Mesenchymal stem cell (in vitro differentiated cells and primary cell): ENCODE results near the gene GSN.

ENCODE experiments used
- DNase-seq: peaks from one replicate; pipeline ENCODE4 v3.0.0-alpha.2; 2013
- H2AFZ ChIP-seq: one replicate; pipeline ENCODE4 v1.6.1; 2013; ENCODE audit warnings: low read depth, mild to moderate bottlenecking, control low read depth, inconsistent platforms, low read length, moderate library complexity
- H2AK5ac ChIP-seq: 2 replicates; pipeline ENCODE4 v1.6.1; 2013; ENCODE audit warnings: low read length, moderate library complexity, mild to moderate bottlenecking, inconsistent platforms; ENCODE audit not compliant: severe bottlenecking
- H2BK120ac ChIP-seq: one replicate; pipeline ENCODE4 v1.6.1; 2013; ENCODE audit warnings: low read depth, mild to moderate bottlenecking, inconsistent platforms, low read length, moderate library complexity
- H2BK12ac ChIP-seq, 2 experiments: one replicate each; pipeline ENCODE4 v1.6.1; 2013; ENCODE audit warnings: inconsistent platforms in 2 of 2, low read length in 2 of 2, mild to moderate bottlenecking in 2 of 2, moderate library complexity in 2 of 2, control low read depth in 1 of 2
- H2BK15ac ChIP-seq: one replicate; pipeline ENCODE4 v1.6.1; 2013; ENCODE audit warnings: mild to moderate bottlenecking, low read depth, inconsistent platforms; ENCODE audit not compliant: poor library complexity, severe bottlenecking
- H2BK5ac ChIP-seq: 2 replicates; pipeline ENCODE4 v1.6.1; 2013; ENCODE audit warnings: low read depth, mild to moderate bottlenecking, low read length, control low read depth, inconsistent platforms; ENCODE audit not compliant: poor library complexity, severe bottlenecking
- H3K14ac ChIP-seq, 2 experiments: one replicate each; pipeline ENCODE4 v1.6.1; 2013; ENCODE audit warnings: inconsistent platforms in 2 of 2, low read length in 2 of 2, control low read depth in 1 of 2, mild to moderate bottlenecking in 1 of 2, moderate library complexity in 1 of 2
- H3K18ac ChIP-seq, 2 experiments: one replicate each; pipeline ENCODE4 v1.6.1; 2013; ENCODE audit warnings: inconsistent platforms in 2 of 2, low read length in 2 of 2, control low read depth in 1 of 2, low read depth in 1 of 2, mild to moderate bottlenecking in 1 of 2
- H3K23ac ChIP-seq, 2 experiments: one replicate each; pipeline ENCODE4 v1.6.1; 2013; ENCODE audit warnings: inconsistent platforms in 2 of 2, low read length in 2 of 2, mild to moderate bottlenecking in 2 of 2, moderate library complexity in 2 of 2, control low read depth in 1 of 2
- H3K27ac ChIP-seq: 2 replicates; pipeline ENCODE4 v1.5.1; 2013; ENCODE audit warnings: mild to moderate bottlenecking, moderate library complexity, low read length, control low read depth, inconsistent platforms; ENCODE audit not compliant: poor library complexity, severe bottlenecking
- H3K27me3 ChIP-seq, 2 experiments: 2 replicates each; pipeline versions ENCODE4 v1.6.1 to v1.7.0; 2013; ENCODE audit warnings: low read length in 2 of 2, mild to moderate bottlenecking in 2 of 2, moderate library complexity in 2 of 2, control low read depth in 1 of 2, inconsistent platforms in 1 of 2; ENCODE audit not compliant: control insufficient read depth in 1 of 2, insufficient read depth in 1 of 2
- H3K36me3 ChIP-seq, 2 experiments: 2 replicates each; pipeline versions ENCODE4 v1.6.1 to v1.7.0; 2013; ENCODE audit warnings: low read length in 2 of 2, control low read depth in 1 of 2, inconsistent platforms in 1 of 2, low read depth in 1 of 2, mild to moderate bottlenecking in 1 of 2; ENCODE audit not compliant: insufficient read depth in 2 of 2, control insufficient read depth in 1 of 2
- H3K4ac ChIP-seq, 2 experiments: one replicate each; pipeline ENCODE4 v1.6.1; 2013; ENCODE audit warnings: inconsistent platforms in 2 of 2, low read length in 2 of 2, mild to moderate bottlenecking in 2 of 2, moderate library complexity in 2 of 2, control low read depth in 1 of 2, low read depth in 1 of 2
- H3K4me1 ChIP-seq: 2 replicates; pipeline ENCODE4 v1.6.1; 2013; ENCODE audit warnings: low read depth, low read length, control low read depth; ENCODE audit not compliant: control insufficient read depth, insufficient read depth
- H3K4me2 ChIP-seq: 2 replicates; pipeline ENCODE4 v1.6.1; 2013; ENCODE audit warnings: low read length, mild to moderate bottlenecking, inconsistent platforms; ENCODE audit not compliant: poor library complexity, severe bottlenecking
- H3K4me3 ChIP-seq, 2 experiments: 2 replicates each; pipeline versions ENCODE4 v1.5.1 to v1.7.0; 2013; ENCODE audit warnings: low read length in 2 of 2, mild to moderate bottlenecking in 2 of 2, control low read depth in 1 of 2, low read depth in 1 of 2; ENCODE audit not compliant: insufficient read depth in 1 of 2
- H3K79me1 ChIP-seq: replicated peaks from 2 replicates; pipeline ENCODE4 v1.6.1; 2013; ENCODE audit warnings: mild to moderate bottlenecking, control low read depth, low read length, inconsistent platforms; ENCODE audit not compliant: poor library complexity, severe bottlenecking
- H3K9ac ChIP-seq: 2 replicates; pipeline ENCODE4 v1.7.0; 2013; ENCODE audit warnings: mild to moderate bottlenecking, low read length, moderate library complexity
- H3K9me3 ChIP-seq: 2 replicates; pipeline ENCODE4 v1.7.0; 2013; ENCODE audit warnings: mild to moderate bottlenecking, low read length; ENCODE audit not compliant: control insufficient read depth
- H4K8ac ChIP-seq: one replicate; pipeline ENCODE4 v1.6.1; 2013; ENCODE audit warnings: inconsistent platforms, mild to moderate bottlenecking, low read length, moderate library complexity
- H4K91ac ChIP-seq: one replicate; pipeline ENCODE4 v1.6.1; 2013; ENCODE audit warnings: mild to moderate bottlenecking, low read length, inconsistent platforms
- WGBS: methylation state at CpG from one replicate; pipeline ENCODE4 v1.1.7; 2013; ENCODE audit warnings: mixed read lengths; 5-methylcytosine and 5-hydroxymethylcytosine counted together

Gene GSN

DNA sequence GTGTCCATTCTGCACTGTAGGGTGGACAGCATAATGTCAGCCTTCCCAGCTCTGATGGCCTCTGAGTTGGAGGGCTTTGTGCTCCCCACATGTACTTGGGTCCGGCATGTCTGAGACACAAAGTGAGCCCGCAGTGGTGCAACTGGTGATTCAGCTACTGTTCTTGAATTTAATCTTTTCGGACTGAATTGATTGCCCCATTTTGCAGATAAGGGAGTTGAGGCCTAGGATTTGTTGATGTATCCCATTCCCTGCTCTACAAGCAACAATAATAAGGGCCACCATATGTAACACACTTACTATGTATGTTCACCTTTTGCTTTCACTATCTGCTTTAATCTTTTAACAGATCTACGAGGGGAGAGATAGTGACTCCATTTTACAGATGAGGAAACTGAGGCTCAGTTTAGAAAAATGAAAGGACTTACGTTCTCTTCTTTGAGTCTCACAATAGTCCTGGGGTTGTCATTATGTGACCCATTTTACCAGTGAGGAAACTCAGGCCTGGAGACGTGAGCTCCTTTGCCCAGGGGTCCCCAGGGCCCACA, 4.5 kb downstream of the GSN start:
- H3K27me3 ChIP-seq, result no peaks in the 10 kb centered on the region

DNA sequence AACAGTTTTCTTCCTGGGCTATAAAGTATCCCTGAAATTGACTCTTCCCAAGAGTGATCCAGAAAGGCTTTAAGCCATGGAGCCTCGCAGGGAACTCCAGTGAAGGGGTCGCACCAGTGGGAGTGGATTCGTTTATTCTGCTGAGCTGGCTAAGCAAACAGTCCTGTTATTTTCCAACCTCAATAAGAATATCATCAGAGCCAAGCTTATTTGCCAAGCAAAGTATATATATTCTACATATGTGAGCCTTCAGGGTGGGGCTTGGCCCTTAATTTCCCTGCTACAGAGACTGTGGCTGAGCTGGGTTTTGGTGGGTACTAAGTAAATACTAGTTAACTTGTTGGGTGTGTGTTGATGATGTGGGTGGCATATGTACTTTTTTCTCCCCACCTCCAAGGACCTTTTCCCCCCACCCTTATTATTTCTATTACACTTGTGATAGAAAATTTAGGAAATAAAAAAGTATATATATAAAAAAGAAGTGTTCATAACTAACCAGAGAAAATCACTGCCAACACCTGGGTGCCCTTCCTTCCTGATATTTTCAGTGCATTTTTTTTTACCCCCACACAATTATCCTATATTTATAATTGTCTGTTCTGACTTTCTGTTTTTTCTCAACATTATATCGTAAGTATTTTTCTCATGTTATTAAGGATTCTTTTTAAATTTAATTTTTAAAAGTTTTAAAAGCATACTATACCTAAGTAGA, 5.3 kb downstream of the GSN start:
- no peak for DNase-seq
- WGBS, result 82% methylated on average over 2 of the region's 4 CpGs
- Histone ChIP-seq H3K4me3 (no peak overlapping the region), H4K8ac (no peak overlapping the region), H3K27ac (no peak overlapping the region), H3K27me3 (no peaks in the 10 kb centered on the region), H3K4ac (no peak overlapping the region), H2BK120ac (no peak overlapping the region), H3K23ac (no peak overlapping the region), H2BK12ac (peak overlapping the region in 1 of 2 experiments; percentile 46), H4K91ac (no peak overlapping the region), H3K4me2 (no peak overlapping the region), H3K9me3 (no peaks in the 10 kb centered on the region), H3K36me3 (peaks cover 3 to 15% of the 10 kb centered on the region in 2 experiments), H2BK5ac (no peak overlapping the region), H3K14ac (peak overlapping the region in 1 of 2 experiments; percentile 45), H2AK5ac (no peak overlapping the region), H3K4me1 (peaks cover 25% of the 10 kb centered on the region), H2AFZ (no peak overlapping the region), H3K18ac (no peak overlapping the region), H2BK15ac (no peak overlapping the region), H3K9ac (peak overlapping the region; percentile 7), H3K79me1 (no peaks in the 10 kb centered on the region)

More for the DNA sequence above, 4.5 kb downstream of the GSN start:
- Histone ChIP-seq H3K4me3 (peak overlapping the region in 1 of 2 experiments; percentile 80), H4K91ac (peak overlapping the region; percentile 36), H2AK5ac (peak overlapping the region; percentile 31), H2BK5ac (no peak overlapping the region), H3K4me2 (no peak overlapping the region), H2AFZ (no peak overlapping the region), H2BK15ac (peak overlapping the region; percentile 26), H3K9ac (peak overlapping the region; percentile 69), H3K79me1 (peaks cover under 1% of the 10 kb centered on the region), H3K36me3 (peaks cover 3 to 15% of the 10 kb centered on the region in 2 experiments), H2BK12ac (peak overlapping the region; percentile 46 to 98), H3K4ac (peak overlapping the region; percentile 29 to 82), H3K27ac (peak overlapping the region; percentile 89), H3K9me3 (no peaks in the 10 kb centered on the region), H3K23ac (no peak overlapping the region), H4K8ac (peak overlapping the region; percentile 74), H3K18ac (peak overlapping the region; percentile 50 to 82), H3K14ac (peak overlapping the region in 1 of 2 experiments; percentile 45), H3K4me1 (peaks cover 26% of the 10 kb centered on the region), H2BK120ac (no peak overlapping the region)
- WGBS, result 89% methylated on average over 6 of the region's 6 CpGs
- DNase-seq, result no peak

DNA sequence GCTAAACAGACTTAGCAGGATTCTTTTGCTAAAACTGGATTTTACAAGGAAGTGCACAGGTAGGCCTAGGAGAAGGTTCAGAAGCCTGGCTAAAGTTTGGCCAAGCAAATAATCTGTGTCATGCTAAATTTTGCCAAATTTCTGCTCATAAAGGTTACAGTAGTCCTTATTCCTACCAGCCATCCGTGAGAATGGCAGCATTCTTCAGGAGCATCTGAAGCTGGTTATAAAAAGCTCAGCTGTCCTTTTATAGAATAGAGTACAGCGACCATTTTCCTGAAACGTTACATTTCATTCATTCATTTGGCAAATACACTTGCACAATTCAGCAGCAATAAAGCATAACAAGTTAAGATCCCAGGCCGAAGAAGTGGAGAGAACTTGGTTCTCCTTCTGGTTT, 6.9 kb downstream of the GSN start:
- DNase-seq, result no peak
- Histone ChIP-seq H3K27ac (no peak overlapping the region), H3K23ac (no peak overlapping the region), H3K18ac (no peak overlapping the region), H3K4me2 (no peak overlapping the region), H2AFZ (no peak overlapping the region), H4K91ac (no peak overlapping the region), H2AK5ac (no peak overlapping the region), H2BK120ac (no peak overlapping the region), H4K8ac (no peak overlapping the region), H3K9me3 (no peaks in the 10 kb centered on the region), H3K4me3 (no peak overlapping the region), H3K4ac (no peak overlapping the region), H2BK15ac (no peak overlapping the region), H3K14ac (no peak overlapping the region), H3K27me3 (no peaks in the 10 kb centered on the region), H3K9ac (no peak overlapping the region), H2BK12ac (no peak overlapping the region), H2BK5ac (no peak overlapping the region), H3K79me1 (no peaks in the 10 kb centered on the region), H3K4me1 (peaks cover 34% of the 10 kb centered on the region), H3K36me3 (peaks cover 3 to 15% of the 10 kb centered on the region in 2 experiments)
- WGBS, result 97% methylated on average over 4 of the region's 4 CpGs

DNA sequence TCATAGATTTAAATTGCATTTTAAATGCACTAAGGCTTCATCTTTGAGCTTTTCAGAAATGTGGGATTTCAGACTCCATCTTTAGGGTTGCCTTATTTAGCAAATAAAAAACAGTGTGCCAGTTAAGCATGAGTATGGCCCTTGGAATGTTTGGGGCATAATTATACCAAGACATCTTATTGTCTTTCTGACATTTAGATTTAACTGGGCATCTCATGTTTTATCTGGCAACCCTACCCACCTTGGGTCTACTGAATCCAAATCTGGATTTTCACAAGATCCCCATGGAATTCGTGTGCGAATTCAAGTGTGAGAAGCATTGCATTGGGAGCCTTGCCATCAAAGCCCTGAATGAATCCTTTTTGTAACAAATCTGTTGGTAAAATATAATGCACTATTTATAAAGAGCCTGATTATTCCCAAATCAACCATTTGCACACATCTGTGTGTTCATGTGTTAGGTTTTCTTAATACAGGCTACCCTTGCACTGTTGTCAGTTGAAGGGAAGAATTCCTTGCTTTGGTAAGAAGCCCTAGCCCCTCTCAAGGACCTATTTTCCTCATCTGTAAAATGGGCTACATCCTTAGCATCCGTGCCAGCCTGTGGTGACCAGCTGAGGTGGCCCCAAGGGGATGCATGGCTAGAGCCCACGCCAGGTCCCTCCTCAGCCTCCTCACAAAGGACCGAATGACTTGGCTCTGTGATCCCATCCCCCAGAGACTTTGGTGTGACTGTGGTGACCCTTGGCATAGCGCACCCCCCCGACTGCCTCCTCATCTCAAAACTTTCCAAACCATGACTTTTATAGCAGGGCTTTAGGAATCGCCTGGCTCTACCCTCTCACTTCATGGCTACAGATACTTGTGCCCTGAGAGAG, 8.1 kb downstream of the GSN start:
- Histone ChIP-seq H3K9me3 (no peaks in the 10 kb centered on the region), H3K27ac (no peak overlapping the region), H2AFZ (no peak overlapping the region), H3K79me1 (peaks cover 3% of the 10 kb centered on the region), H2BK12ac (peak overlapping the region; percentile 23 to 49), H3K14ac (no peak overlapping the region), H3K4me2 (no peak overlapping the region), H3K27me3 (no peaks in the 10 kb centered on the region), H3K18ac (peak overlapping the region; percentile 44 to 58), H3K23ac (no peak overlapping the region), H2BK5ac (no peak overlapping the region), H2BK15ac (no peak overlapping the region), H2BK120ac (no peak overlapping the region), H2AK5ac (peak overlapping the region; percentile 36), H3K4me3 (no peak overlapping the region), H3K4ac (peak overlapping the region; percentile 14 to 46), H3K36me3 (peaks cover 3 to 16% of the 10 kb centered on the region in 2 experiments), H4K91ac (no peak overlapping the region), H3K9ac (no peak overlapping the region), H4K8ac (peak overlapping the region; percentile 29), H3K4me1 (peaks cover 36% of the 10 kb centered on the region)
- WGBS, result 93% methylated on average over 6 of the region's 8 CpGs
- no peak for DNase-seq
